Uterus (tissue), 4 donors: ENCODE measurements around the gene MRPS6. TPM values are rescaled to one million over a fixed set of nuclear protein-coding genes. Genes with fewer than 3 reads are reported as not detected.
A peak's percentile ranks its signal among the peaks of the same experiment; 100 is the strongest.

Experiments
- DNase-seq, 2 donors: peaks; one replicate each; pipeline ENCODE4 v3.0.0-alpha.2; 2019 to 2020
- H3K27ac ChIP-seq, 2 donors: fragments of 200-600 bp; sonication (generic); 1 replicate in 1 of 2; 2 replicates in 1 of 2; pipeline ENCODE4 v1.5.1; 2016 to 2018
- H3K27me3 ChIP-seq, 2 donors: fragments of 200-600 bp; sonication (generic); one replicate each; pipeline ENCODE4 v1.5.1; 2018 to 2019; ENCODE audit warnings: control low read depth in 1 of 2
- H3K36me3 ChIP-seq, 2 donors: fragments of 200-600 bp; sonication (generic); one replicate each; pipeline ENCODE4 v1.5.1; 2019; ENCODE audit warnings: control low read depth in 1 of 2
- H3K4me1 ChIP-seq, 2 donors: fragments of 200-600 bp; sonication (generic); one replicate each; pipeline ENCODE4 v1.5.1; 2018 to 2019; ENCODE audit warnings: control low read depth in 1 of 2
- H3K4me3 ChIP-seq, 2 donors: fragments of 200-600 bp; sonication (generic); 1 replicate in 1 of 2; 2 replicates in 1 of 2; pipeline ENCODE4 v1.5.1; 2018 to 2019; ENCODE audit warnings: mild to moderate bottlenecking in 1 of 2
- H3K9me3 ChIP-seq, 2 donors: fragments of 200-600 bp; sonication (generic); one replicate each; pipeline ENCODE4 v1.5.1; 2019; ENCODE audit warnings: control low read depth in 1 of 2
- POLR2A ChIP-seq, 2 donors: fragments of 450-650 bp; IDR thresholded peaks; one replicate each; pipeline ENCODE4 v1.6.1; 2016; ENCODE audit warnings: antibody characterized with exemption in 2 of 2, mild to moderate bottlenecking in 1 of 2, moderate library complexity in 1 of 2
- intact Hi-C: fragments of 100-400 bp; cut with DNase I; formaldehyde crosslinking; loops from one replicate; pipeline ENCODE4 v1.15.1; 2023; ENCODE audit warnings: low total_unique reads
- total RNA-seq, 4 donors: library from RNA; depleted of rRNA in 3 of 4; stranded (reverse); fragments of >200 nt in 3 of 4; gene quantifications; one replicate each; pipeline versions ENCODE4 v1.1.0 to v1.2.4, GENCODE V29; 2014 to 2023
- TF ChIP-seq, protein P1 (sequence below), 4 experiments: fragments of 200-600 bp in 2 of 4; fragments of 450-650 bp in 2 of 4; sonication (generic) in 2 of 4; IDR thresholded peaks; one replicate each; pipeline ENCODE4 v1.5.1; 2016 to 2019; ENCODE audit warnings: antibody characterized with exemption in 4 of 4, mild to moderate bottlenecking in 2 of 4, moderate library complexity in 1 of 4
- donor health status: DM: yes; HTN: yes; CAD: no.

Gene MRPS6
- total RNA-seq, 4 donors from 2014 or later, result 9.0 to 75.6 (median 33.5) TPM

- no peak overlapping the region for H3K27ac ChIP-seq
- intact Hi-C loops, result no loop called here
- no peaks in the 10 kb centered on the region for H3K9me3 ChIP-seq
- no peak for DNase-seq
- TF ChIP-seq, protein P1, sequence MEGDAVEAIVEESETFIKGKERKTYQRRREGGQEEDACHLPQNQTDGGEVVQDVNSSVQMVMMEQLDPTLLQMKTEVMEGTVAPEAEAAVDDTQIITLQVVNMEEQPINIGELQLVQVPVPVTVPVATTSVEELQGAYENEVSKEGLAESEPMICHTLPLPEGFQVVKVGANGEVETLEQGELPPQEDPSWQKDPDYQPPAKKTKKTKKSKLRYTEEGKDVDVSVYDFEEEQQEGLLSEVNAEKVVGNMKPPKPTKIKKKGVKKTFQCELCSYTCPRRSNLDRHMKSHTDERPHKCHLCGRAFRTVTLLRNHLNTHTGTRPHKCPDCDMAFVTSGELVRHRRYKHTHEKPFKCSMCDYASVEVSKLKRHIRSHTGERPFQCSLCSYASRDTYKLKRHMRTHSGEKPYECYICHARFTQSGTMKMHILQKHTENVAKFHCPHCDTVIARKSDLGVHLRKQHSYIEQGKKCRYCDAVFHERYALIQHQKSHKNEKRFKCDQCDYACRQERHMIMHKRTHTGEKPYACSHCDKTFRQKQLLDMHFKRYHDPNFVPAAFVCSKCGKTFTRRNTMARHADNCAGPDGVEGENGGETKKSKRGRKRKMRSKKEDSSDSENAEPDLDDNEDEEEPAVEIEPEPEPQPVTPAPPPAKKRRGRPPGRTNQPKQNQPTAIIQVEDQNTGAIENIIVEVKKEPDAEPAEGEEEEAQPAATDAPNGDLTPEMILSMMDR (IDR thresholded peaks at IDR 0.05), result no peak
- TF ChIP-seq POLR2A (IDR thresholded peaks at IDR 0.05), result no peak
- no peak overlapping the region for H3K4me3 ChIP-seq
- no peaks in the 10 kb centered on the region for H3K36me3 ChIP-seq
- no peaks in the 10 kb centered on the region for H3K4me1 ChIP-seq
- H3K27me3 ChIP-seq, result no peaks in the 10 kb centered on the region
These were observed 81.5 kb downstream of the MRPS6 start for GRCh38 chr21:34154878-34155277.

DNA sequence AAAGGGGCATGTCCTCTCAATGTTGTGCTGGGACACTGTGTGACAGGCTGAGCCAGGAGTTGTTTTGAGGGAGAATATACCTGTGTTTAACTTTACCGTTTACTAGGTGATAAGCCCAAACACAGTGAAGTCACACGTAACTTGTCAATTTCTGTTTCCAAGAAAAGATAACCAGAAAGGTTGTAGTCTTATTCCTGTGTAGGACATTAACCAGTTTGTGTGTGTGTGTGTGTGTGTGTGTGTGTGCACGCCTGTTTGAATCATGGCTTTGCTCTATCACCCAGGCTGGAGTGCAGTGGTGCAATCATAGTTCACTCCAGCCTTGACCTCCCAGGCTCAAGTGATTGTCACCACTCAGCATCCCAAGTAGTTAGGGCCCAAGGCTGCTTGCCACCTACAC lies 83.6 kb downstream of the MRPS6 start:
- no peak for DNase-seq
- no peak for TF ChIP-seq POLR2A (IDR thresholded peaks at IDR 0.05)
- TF ChIP-seq, protein P1 (IDR thresholded peaks at IDR 0.05), result no peak
- Histone ChIP-seq H3K27me3 (no peaks in the 10 kb centered on the region), H3K36me3 (no peaks in the 10 kb centered on the region), H3K4me1 (no peaks in the 10 kb centered on the region), H3K4me3 (no peak overlapping the region), H3K27ac (no peak overlapping the region), H3K9me3 (no peaks in the 10 kb centered on the region)
- intact Hi-C loops, result no loop called here

GRCh38 chr21:34157521-34157920 lies 84.1 kb downstream of the MRPS6 start:
- Histone ChIP-seq H3K36me3 (no peaks in the 10 kb centered on the region), H3K4me1 (no peaks in the 10 kb centered on the region), H3K27me3 (no peaks in the 10 kb centered on the region), H3K9me3 (peaks cover 0 to under 1% of the 10 kb centered on the region in 2 donors), H3K27ac (no peak overlapping the region), H3K4me3 (no peak overlapping the region)
- intact Hi-C loops, result no loop called here
- no peak for DNase-seq
- TF ChIP-seq POLR2A (IDR thresholded peaks at IDR 0.05), result no peak
- TF ChIP-seq, protein P1 (IDR thresholded peaks at IDR 0.05), result no peak

- intact Hi-C loops, result no loop called here
- H3K27ac ChIP-seq, result no peak overlapping the region
- peak overlapping the region in 1 of 2 donors; percentile 11 for H3K4me3 ChIP-seq
- H3K4me1 ChIP-seq, result no peaks in the 10 kb centered on the region
- no peak for DNase-seq
- H3K27me3 ChIP-seq, result no peaks in the 10 kb centered on the region
- TF ChIP-seq, protein P1 (IDR thresholded peaks at IDR 0.05), result no peak
- no peak for TF ChIP-seq POLR2A (IDR thresholded peaks at IDR 0.05)
- H3K36me3 ChIP-seq, result no peaks in the 10 kb centered on the region
- H3K9me3 ChIP-seq, result peaks cover 0 to 8% of the 10 kb centered on the region in 2 donors
These were observed 85.8 kb downstream of the MRPS6 start for GRCh38 chr21:34158866-34159835.

DNA sequence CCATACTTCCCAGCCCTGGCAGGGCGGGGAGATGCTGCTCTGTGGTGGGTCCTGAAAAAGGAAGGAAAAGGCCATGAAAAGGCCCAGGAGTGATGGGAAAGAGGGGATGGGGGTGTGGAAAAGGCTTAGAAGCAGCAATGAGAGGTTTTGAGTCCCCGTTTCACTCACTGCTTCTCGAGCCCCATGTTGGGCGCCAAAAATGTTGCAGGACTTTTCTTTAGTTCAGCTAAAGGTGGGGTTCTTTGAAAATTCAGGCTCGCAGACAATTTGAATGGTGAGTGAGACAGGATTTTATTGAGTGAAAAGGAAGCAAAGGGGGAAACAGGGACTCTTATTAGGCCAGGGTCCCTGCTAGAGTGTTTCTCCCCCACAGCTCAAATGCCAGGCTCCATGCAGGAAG lies 93.1 kb downstream of the MRPS6 start:
- H3K36me3 ChIP-seq, result no peaks in the 10 kb centered on the region
- H3K27me3 ChIP-seq, result no peaks in the 10 kb centered on the region
- H3K4me3 ChIP-seq, result no peak overlapping the region
- H3K9me3 ChIP-seq, result peaks cover 0 to 38% of the 10 kb centered on the region in 2 donors
- no peaks in the 10 kb centered on the region for H3K4me1 ChIP-seq
- no peak for DNase-seq
- intact Hi-C loops, result no loop called here
- H3K27ac ChIP-seq, result no peak overlapping the region
- no peak for TF ChIP-seq POLR2A (IDR thresholded peaks at IDR 0.05)
- TF ChIP-seq, protein P1 (IDR thresholded peaks at IDR 0.05), result no peak
